H1 (cell line): ENCODE results near the gene PPIF. TPM values are rescaled to one million over a fixed set of nuclear protein-coding genes. Genes with fewer than 3 reads are reported as not detected.

ENCODE experiments used
- CEBPB ChIP-seq: IDR thresholded peaks from 2 replicates; pipeline ENCODE4 v1.6.1; 2012; ENCODE audit warnings: low read depth, low read length
- CTCF ChIP-seq, 3 experiments: IDR thresholded peaks; 1 replicate in 2 of 3; 2 replicates in 1 of 3; pipeline versions ENCODE4 v1.5.1 to v1.6.1; 2011; ENCODE audit warnings: low read length in 3 of 3, mild to moderate bottlenecking in 3 of 3, inconsistent platforms in 2 of 3, low read depth in 1 of 3, moderate library complexity in 1 of 3; ENCODE audit not compliant: insufficient read depth in 1 of 3; ENCODE audit errors: control extremely low read depth in 1 of 3
- POLR2A ChIP-seq, 2 experiments: IDR thresholded peaks; 1 replicate in 1 of 2; 2 replicates in 1 of 2; pipeline ENCODE4 v1.6.1; 2011; ENCODE audit warnings: low read depth in 2 of 2, low read length in 2 of 2, mild to moderate bottlenecking in 2 of 2; ENCODE audit errors: control extremely low read depth in 1 of 2
- POLR2AphosphoS5 ChIP-seq: IDR thresholded peaks from 2 replicates; pipeline ENCODE4 v1.6.1; 2011; ENCODE audit warnings: low read depth, low read length
- SIRT6 ChIP-seq: IDR thresholded peaks from one replicate; pipeline ENCODE4 v1.7.1; 2012; ENCODE audit warnings: low read length, inconsistent platforms
- TAF7 ChIP-seq: optimal IDR thresholded peaks from 2 replicates; pipeline ENCODE3; 2011; ENCODE audit warnings: low read depth, mild to moderate bottlenecking, inconsistent platforms, low read length, moderate library complexity, borderline replicate concordance
- TCF12 ChIP-seq: IDR thresholded peaks from 2 replicates; pipeline ENCODE4 v1.6.1; 2011; ENCODE audit warnings: low read depth, mild to moderate bottlenecking, low read length
- polyA plus RNA-seq, 7 experiments: library from polyadenylated mRNA; depleted of rRNA in 3 of 7; stranded (reverse) in 5 of 7; unstranded in 2 of 7; fragments of >200 nt in 5 of 7; fragments of 200-250 nt in 2 of 7; gene quantifications; 1 replicate in 5 of 7; 2 replicates in 1 of 7; 4 replicates in 1 of 7; pipeline versions ENCODE4 v1.2.1 to v1.2.3, GENCODE V29; 2011 to 2013; ENCODE audit warnings: missing spikeins in 2 of 7, mixed read lengths in 2 of 7
- total RNA-seq: library from RNA; stranded (reverse); fragmentation: NEBNext Ultra II Directional; extraction: Animal tissue kit (Norgen Biotek cat#: 25700); gene quantifications from 2 replicates; pipeline ENCODE4 v1.2.1, GENCODE V29; 2021
- TF ChIP-seq, protein P1 (sequence below): IDR thresholded peaks from 2 replicates; pipeline ENCODE4 v1.6.1; 2012; ENCODE audit warnings: inconsistent platforms

PPIF gene
- total and polyA plus RNA-seq, 2 of the 8 experiments (the other 6 are each of a cell fraction or from before 2014, with no cell fraction given) = 70.2 to 77.6 TPM

GRCh38 chr10:79316671-79317431, 30.4 kb upstream of the PPIF start (continued):
- no peak for TF ChIP-seq CTCF (IDR thresholded peaks at IDR 0.05; ENCODE audit: control extremely low read depth in 1 of 3, insufficient read depth in 1 of 3, low read depth in 1 of 3, low read length in 3 of 3)
- TF ChIP-seq CEBPB = no peak
- no peak for TF ChIP-seq TAF7
- TF ChIP-seq POLR2AphosphoS5 = peak; percentile 17; the same call in 1 of the 2 replicates
- TF ChIP-seq, protein P1, sequence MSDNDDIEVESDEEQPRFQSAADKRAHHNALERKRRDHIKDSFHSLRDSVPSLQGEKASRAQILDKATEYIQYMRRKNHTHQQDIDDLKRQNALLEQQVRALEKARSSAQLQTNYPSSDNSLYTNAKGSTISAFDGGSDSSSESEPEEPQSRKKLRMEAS = peak; percentile 13; the same call in 1 of the 2 replicates
- TF ChIP-seq SIRT6 = no peak
- TF ChIP-seq TCF12 = no peak
- 0 out of 3 replicates have a peak, but pooled peaks of 1 of the 2 experiments have one; percentile 5 for TF ChIP-seq POLR2A (IDR thresholded peaks at IDR 0.05; ENCODE audit: control extremely low read depth in 1 of 2, low read depth in 2 of 2, low read length in 2 of 2)
